KMS-11 (cell line): ENCODE measurements around the gene TPSB2.

ENCODE experiments used
- H2AFZ ChIP-seq: fragments of 200-600 bp; sonication (generic); 2 replicates; pipeline ENCODE4 v1.6.1; 2016; ENCODE audit warnings: antibody characterized with exemption, mixed run types, low read depth
- H3K27ac ChIP-seq: fragments of 200-600 bp; sonication (generic); 2 replicates; pipeline ENCODE4 v1.6.1; 2016; ENCODE audit warnings: mild to moderate bottlenecking, mixed run types
- H3K27me3 ChIP-seq: fragments of 200-600 bp; sonication (generic); 2 replicates; pipeline ENCODE4 v1.6.1; 2017; ENCODE audit warnings: mild to moderate bottlenecking, low read depth, mixed run types, moderate library complexity; ENCODE audit not compliant: insufficient read depth
- H3K36me3 ChIP-seq: fragments of 200-600 bp; sonication (generic); 2 replicates; pipeline ENCODE4 v1.6.1; 2017; ENCODE audit warnings: mild to moderate bottlenecking, mixed run types; ENCODE audit not compliant: insufficient read depth
- H3K4me1 ChIP-seq: fragments of 200-600 bp; sonication (generic); 2 replicates; pipeline ENCODE4 v1.6.1; 2016; ENCODE audit warnings: mild to moderate bottlenecking, low read depth, mixed run types; ENCODE audit not compliant: poor library complexity, severe bottlenecking
- H3K4me2 ChIP-seq: fragments of 200-600 bp; sonication (generic); 2 replicates; pipeline ENCODE4 v1.7.0; 2016; ENCODE audit warnings: mild to moderate bottlenecking, mixed run types
- H3K4me3 ChIP-seq: fragments of 200-600 bp; sonication (generic); IDR thresholded peaks from 2 replicates; pipeline ENCODE4 v1.6.1; 2017; ENCODE audit warnings: low read depth, low read length, mixed read lengths; ENCODE audit not compliant: insufficient read depth
- H3K79me2 ChIP-seq: fragments of 200-600 bp; sonication (generic); 2 replicates; pipeline ENCODE4 v1.6.1; 2016; ENCODE audit warnings: low read depth, mixed run types; ENCODE audit not compliant: insufficient read depth
- H3K9ac ChIP-seq: fragments of 200-600 bp; sonication (generic); 2 replicates; pipeline ENCODE4 v1.6.1; 2016; ENCODE audit warnings: mild to moderate bottlenecking, mixed run types
- H4K20me1 ChIP-seq: fragments of 200-600 bp; sonication (generic); 2 replicates; pipeline ENCODE4 v1.6.1; 2016; ENCODE audit warnings: mild to moderate bottlenecking, mixed run types; ENCODE audit not compliant: insufficient read depth
- CTCF ChIP-seq: fragments of 200-600 bp; sonication (generic); conservative IDR thresholded peaks from 2 replicates; pipeline ENCODE4 v1.6.1; 2017; ENCODE audit warnings: low read depth, mild to moderate bottlenecking, antibody characterized with exemption, low read length, moderate library complexity, mixed read lengths

The TPSB2 gene

GRCh38 chr16:1197237-1197866, 32.6 kb downstream of the TPSB2 start:
- H4K20me1 ChIP-seq: no peaks in the 10 kb centered on the region
- H3K4me3 ChIP-seq: no peak overlapping the region
- no peak overlapping the region for H3K4me2 ChIP-seq
- no peak overlapping the region for H2AFZ ChIP-seq
- H3K36me3 ChIP-seq: no peaks in the 10 kb centered on the region
- no peaks in the 10 kb centered on the region for H3K4me1 ChIP-seq
- TF ChIP-seq CTCF: no peak
- no peaks in the 10 kb centered on the region for H3K79me2 ChIP-seq
- H3K9ac ChIP-seq: no peak overlapping the region
- H3K27me3 ChIP-seq: peaks cover 78% of the 10 kb centered on the region
- H3K27ac ChIP-seq: no peak overlapping the region

- H3K4me1 ChIP-seq: no peaks in the 10 kb centered on the region
- no peaks in the 10 kb centered on the region for H3K36me3 ChIP-seq
- peaks cover 75% of the 10 kb centered on the region for H3K27me3 ChIP-seq
- H3K4me2 ChIP-seq: no peak overlapping the region
- no peaks in the 10 kb centered on the region for H3K79me2 ChIP-seq
- no peaks in the 10 kb centered on the region for H4K20me1 ChIP-seq
- H3K27ac ChIP-seq: no peak overlapping the region
- TF ChIP-seq CTCF: no peak
- no peak overlapping the region for H3K9ac ChIP-seq
- no peak overlapping the region for H2AFZ ChIP-seq
- H3K4me3 ChIP-seq: no peak overlapping the region
These were observed 33.5 kb downstream of the TPSB2 start for GRCh38 chr16:1196494-1196893.

GRCh38 chr16:1195393-1195666, 34.7 kb downstream of the TPSB2 start:
- Histone ChIP-seq H3K27ac (no peak overlapping the region), H4K20me1 (no peaks in the 10 kb centered on the region), H3K36me3 (no peaks in the 10 kb centered on the region), H3K4me1 (no peaks in the 10 kb centered on the region), H3K27me3 (peaks cover 73% of the 10 kb centered on the region), H2AFZ (no peak overlapping the region), H3K79me2 (no peaks in the 10 kb centered on the region), H3K4me2 (no peak overlapping the region), H3K9ac (no peak overlapping the region), H3K4me3 (no peak overlapping the region)
- TF ChIP-seq CTCF: no peak

- no peaks in the 10 kb centered on the region for H3K36me3 ChIP-seq
- H2AFZ ChIP-seq: no peak overlapping the region
- no peak overlapping the region for H3K4me2 ChIP-seq
- H3K4me1 ChIP-seq: no peaks in the 10 kb centered on the region
- H3K4me3 ChIP-seq: no peak overlapping the region
- no peak overlapping the region for H3K9ac ChIP-seq
- no peaks in the 10 kb centered on the region for H3K79me2 ChIP-seq
- H4K20me1 ChIP-seq: no peaks in the 10 kb centered on the region
- peaks cover 75% of the 10 kb centered on the region for H3K27me3 ChIP-seq
- peak; percentile 62 for TF ChIP-seq CTCF
- H3K27ac ChIP-seq: no peak overlapping the region
These were observed 35.2 kb downstream of the TPSB2 start for GRCh38 chr16:1194665-1195392.
